Right atrium auricular region (tissue), 2 donors: ENCODE results near the gene CARNS1. TPM values are rescaled to one million over a fixed set of nuclear protein-coding genes. Genes with fewer than 3 reads are reported as not detected.
A peak's percentile ranks its signal among the peaks of the same experiment; 100 is the strongest.

Experiments
- DNase-seq: peaks from one replicate; pipeline ENCODE4 v3.0.0-alpha.2; 2019; ENCODE audit warnings: low spot score
- H3K27ac ChIP-seq, 2 donors: fragments of 200-600 bp; sonication (generic); 1 replicate in 1 of 2; 2 replicates in 1 of 2; pipeline ENCODE4 v1.5.1; 2016 to 2019
- H3K27me3 ChIP-seq, 2 donors: fragments of 200-600 bp; sonication (generic); one replicate each; pipeline versions ENCODE4 v1.5.1 to v1.6.0; 2017 to 2019
- H3K36me3 ChIP-seq: fragments of 200-600 bp; sonication (generic); one replicate; pipeline ENCODE4 v1.5.1; 2016
- H3K4me1 ChIP-seq, 2 donors: fragments of 200-600 bp; sonication (generic); one replicate each; pipeline versions ENCODE4 v1.5.1 to v1.6.0; 2017 to 2019
- H3K4me3 ChIP-seq, 2 donors: fragments of 200-600 bp; sonication (generic); 1 replicate in 1 of 2; 2 replicates in 1 of 2; pipeline ENCODE4 v1.5.1; 2017 to 2019; ENCODE audit warnings: mild to moderate bottlenecking in 1 of 2, moderate library complexity in 1 of 2
- H3K9me3 ChIP-seq, 2 donors: fragments of 200-600 bp; sonication (generic); one replicate each; pipeline ENCODE4 v1.5.1; 2019
- CTCF ChIP-seq, 2 donors: fragments of 200-600 bp; sonication (generic); IDR thresholded peaks; one replicate each; pipeline ENCODE4 v1.5.1; 2019; ENCODE audit warnings: antibody characterized with exemption in 2 of 2
- total RNA-seq, 2 donors: library from RNA; depleted of rRNA; stranded (reverse); fragments of >200 nt; gene quantifications; one replicate each; pipeline ENCODE4 v1.1.0, GENCODE V29; 2016

CARNS1 gene
- total RNA-seq, 2 donors from 2014 or later = 9.7 to 9.9 TPM

- no peaks in the 10 kb centered on the region for H3K9me3 ChIP-seq
- no peak overlapping the region for H3K4me3 ChIP-seq
- DNase-seq = no peak
- no peaks in the 10 kb centered on the region for H3K36me3 ChIP-seq
- no peaks in the 10 kb centered on the region for H3K27me3 ChIP-seq
- H3K27ac ChIP-seq = no peak overlapping the region
- no peak for TF ChIP-seq CTCF (IDR thresholded peaks at IDR 0.05)
- H3K4me1 ChIP-seq = peaks cover 0 to 45% of the 10 kb centered on the region in 2 donors
Measured at GRCh38 chr11:67413266-67413849, 2.1 kb upstream of the CARNS1 start.

- H3K4me1 ChIP-seq = peaks cover 0 to 62% of the 10 kb centered on the region in 2 donors
Measured at GRCh38 chr11:67416416-67417335, 1.2 kb downstream of the CARNS1 start.

DNA sequence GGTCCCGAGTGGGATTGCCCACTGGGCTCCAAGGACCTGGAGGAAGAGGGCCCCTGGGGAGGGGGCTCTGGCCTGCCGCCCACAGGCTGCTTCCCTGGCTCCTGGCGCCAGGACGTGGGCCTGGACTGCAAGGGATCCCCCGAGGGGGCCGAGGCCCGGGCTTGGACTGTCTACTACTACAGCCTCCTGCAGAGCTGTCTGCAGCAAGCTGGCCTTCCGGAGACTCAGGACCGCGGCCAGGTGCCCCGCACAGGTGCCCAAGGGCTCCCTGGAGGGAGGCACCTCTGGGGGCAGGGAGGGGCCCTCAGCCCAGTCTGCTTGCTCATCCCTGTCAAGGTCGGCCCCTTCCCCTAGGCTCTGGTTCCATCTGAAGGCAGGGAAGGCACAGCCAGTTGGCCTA, 1.9 kb downstream of the CARNS1 start:
- no peaks in the 10 kb centered on the region for H3K9me3 ChIP-seq
- peak overlapping the region; percentile 87 to 90 for H3K27ac ChIP-seq
- no peak for TF ChIP-seq CTCF (IDR thresholded peaks at IDR 0.05)
- no peak for DNase-seq
- H3K4me3 ChIP-seq = no peak overlapping the region
- no peaks in the 10 kb centered on the region for H3K27me3 ChIP-seq
- no peaks in the 10 kb centered on the region for H3K36me3 ChIP-seq
- H3K4me1 ChIP-seq = peaks cover 0 to 62% of the 10 kb centered on the region in 2 donors

More at GRCh38 chr11:67416416-67417335, 1.2 kb downstream of the CARNS1 start:
- Histone ChIP-seq H3K4me3 (no peak overlapping the region), H3K36me3 (no peaks in the 10 kb centered on the region), H3K27ac (peak overlapping the region; percentile 87 to 90), H3K9me3 (no peaks in the 10 kb centered on the region), H3K27me3 (no peaks in the 10 kb centered on the region)
- TF ChIP-seq CTCF (IDR thresholded peaks at IDR 0.05) = no peak
- peak; percentile 73 for DNase-seq

- Histone ChIP-seq H3K4me3 (no peak overlapping the region), H3K27me3 (no peaks in the 10 kb centered on the region), H3K36me3 (no peaks in the 10 kb centered on the region), H3K4me1 (peaks cover 0 to 62% of the 10 kb centered on the region in 2 donors), H3K27ac (peak overlapping the region; percentile 87 to 90), H3K9me3 (no peaks in the 10 kb centered on the region)
- no peak for TF ChIP-seq CTCF (IDR thresholded peaks at IDR 0.05)
- no peak for DNase-seq
Measured at GRCh38 chr11:67418476-67419281, 3.2 kb downstream of the CARNS1 start.

DNA sequence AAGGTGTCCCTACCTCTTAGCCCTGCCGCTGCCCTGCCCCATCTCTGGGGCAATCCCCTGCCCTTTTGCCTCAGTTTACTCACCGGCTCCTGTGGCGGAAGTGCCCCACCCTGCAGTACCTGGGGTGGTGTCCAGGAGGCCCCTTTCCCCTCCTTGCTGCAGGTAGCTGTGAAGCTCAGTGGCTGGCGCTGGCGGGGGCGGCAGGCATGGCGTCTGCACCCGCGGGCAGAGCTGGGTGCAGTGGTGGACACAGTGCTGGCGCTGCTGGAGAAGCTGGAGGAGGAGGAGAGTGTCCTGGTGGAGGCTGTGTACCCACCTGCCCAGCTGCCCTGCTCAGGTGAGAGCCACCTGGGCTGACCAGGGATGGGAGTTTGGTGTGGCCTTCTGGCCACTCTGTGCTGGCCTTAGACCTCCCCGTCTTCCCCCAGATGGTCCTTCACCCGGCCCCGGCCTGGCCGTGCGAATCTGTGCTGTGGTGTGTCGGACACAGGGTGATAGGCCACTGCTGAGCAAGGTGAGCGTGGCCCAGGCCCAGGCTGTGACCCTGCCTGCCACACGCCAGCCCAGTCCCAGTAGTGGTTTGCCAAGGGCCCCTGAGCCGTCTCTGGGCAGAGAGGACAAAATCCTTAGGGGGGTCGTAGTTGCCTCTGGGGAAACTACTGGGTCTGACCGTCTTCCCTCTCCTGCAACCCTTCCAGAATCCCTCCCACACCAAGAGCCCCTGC, 4.0 kb downstream of the CARNS1 start:
- H3K27ac ChIP-seq = peak overlapping the region; percentile 87 to 90
- H3K4me3 ChIP-seq = no peak overlapping the region
- no peak for TF ChIP-seq CTCF (IDR thresholded peaks at IDR 0.05)
- H3K4me1 ChIP-seq = peaks cover 0 to 62% of the 10 kb centered on the region in 2 donors
- DNase-seq = no peak
- H3K36me3 ChIP-seq = no peaks in the 10 kb centered on the region
- no peaks in the 10 kb centered on the region for H3K9me3 ChIP-seq
- no peaks in the 10 kb centered on the region for H3K27me3 ChIP-seq
